Lung (tissue), 12 donors: ENCODE measurements around the gene AMER3. TPM values are rescaled to one million over a fixed set of nuclear protein-coding genes. Genes with fewer than 3 reads are reported as not detected.

Experiments
- ATAC-seq: fragments of 200-7000 bp; cut with Tn5 transposase; one replicate; pipeline ENCODE4 v1.9.1; 2020; ENCODE audit warnings: moderate number of reproducible peaks; ENCODE audit not compliant: insufficient read depth, low FRiP score
- DNase-seq, 3 donors: peaks; one replicate each; pipeline ENCODE4 v3.0.0-alpha.2; 2013 to 2017
- H3K27ac ChIP-seq, 2 donors: one replicate each; pipeline ENCODE4 v1.5.1; 2013; ENCODE audit warnings: mild to moderate bottlenecking in 2 of 2, moderate library complexity in 2 of 2, control low read depth in 1 of 2, inconsistent platforms in 1 of 2, low read depth in 1 of 2, low read length in 1 of 2
- H3K27me3 ChIP-seq, 3 donors: one replicate each; pipeline ENCODE4 v1.5.1; 2013; ENCODE audit warnings: low read length in 2 of 3; ENCODE audit not compliant: control insufficient read depth in 3 of 3, insufficient read depth in 3 of 3
- H3K36me3 ChIP-seq, 4 donors: one replicate each; pipeline ENCODE4 v1.5.1; 2013; ENCODE audit warnings: low read length in 4 of 4, mild to moderate bottlenecking in 1 of 4, moderate library complexity in 1 of 4; ENCODE audit not compliant: control insufficient read depth in 4 of 4, insufficient read depth in 4 of 4
- H3K4me1 ChIP-seq, 5 donors: one replicate each; pipeline ENCODE4 v1.5.1; 2013; ENCODE audit warnings: low read length in 5 of 5, mild to moderate bottlenecking in 2 of 5, moderate library complexity in 1 of 5; ENCODE audit not compliant: control insufficient read depth in 5 of 5, insufficient read depth in 5 of 5
- H3K4me3 ChIP-seq: one replicate; pipeline ENCODE4 v1.5.1; 2013; ENCODE audit warnings: mild to moderate bottlenecking, control low read depth, moderate library complexity
- H3K9ac ChIP-seq, 2 donors: one replicate each; pipeline ENCODE4 v1.5.1; 2013; ENCODE audit warnings: low read length in 2 of 2, control low read depth in 1 of 2; ENCODE audit not compliant: insufficient read depth in 1 of 2
- H3K9me3 ChIP-seq, 4 donors: one replicate each; pipeline ENCODE4 v1.5.1; 2013; ENCODE audit warnings: low read length in 3 of 4, mild to moderate bottlenecking in 1 of 4, moderate library complexity in 1 of 4; ENCODE audit not compliant: control insufficient read depth in 4 of 4, insufficient read depth in 3 of 4
- WGBS, 2 donors: extraction: QIAGEN DNeasy Blood & Tissue Kit; methylation state at CpG; one replicate each; pipeline ENCODE4 v1.1.7; 2013; 5-methylcytosine and 5-hydroxymethylcytosine counted together
- polyA plus RNA-seq, 2 donors: library from polyadenylated mRNA; stranded (reverse); fragments of 200-250 nt; gene quantifications; one replicate each; pipeline ENCODE4 v1.2.1, GENCODE V29; 2013
- total RNA-seq, 2 donors: library from RNA; depleted of rRNA in 1 of 2; stranded (reverse); fragments of >200 nt in 1 of 2; gene quantifications; one replicate each; pipeline ENCODE4 v1.2.1, GENCODE V29; 2014 to 2021
- TF ChIP-seq, protein P1 (sequence below): IDR thresholded peaks from 2 replicates; pipeline ENCODE4 v1.5.1; 2012; ENCODE audit warnings: mild to moderate bottlenecking; ENCODE audit errors: control extremely low read depth, extremely low read depth
- donor health status: control.
- donor health status: control.
- donor health status: Bipolar disorder and iron deficiency.
- donor health status: healthy.
- donor health status: DM: yes; HTN: yes; CAD: no.

AMER3 gene
- total and polyA plus RNA-seq, 4 donors = 0.09 to 0.74 TPM; not detected in 2

DNA sequence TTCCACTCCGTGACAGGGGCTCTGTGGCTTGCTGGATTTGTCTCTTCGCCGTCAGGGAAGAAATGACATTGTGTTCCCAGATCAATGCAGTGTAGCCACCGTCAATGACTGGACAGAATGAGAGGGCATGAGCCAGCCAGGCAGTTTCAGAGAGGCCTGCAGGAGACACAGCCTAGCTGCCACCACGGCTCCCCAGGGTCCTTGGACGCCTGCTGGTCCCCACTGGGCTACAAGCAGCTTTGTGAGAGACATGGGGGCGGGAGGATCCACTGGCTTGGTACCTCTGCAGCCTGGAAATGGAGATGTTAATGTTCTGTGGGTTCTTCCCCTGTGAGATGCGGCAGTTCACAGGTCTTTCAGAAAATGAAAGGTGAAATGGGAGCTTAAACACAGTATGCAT is 12.1 kb upstream of the AMER3 start:
- H3K36me3 ChIP-seq = no peaks in the 10 kb centered on the region
- WGBS, 2 donors = 71 to 78% methylated on average over 8 of the region's 8 CpGs
- no peak for ATAC-seq
- H3K4me1 ChIP-seq = peaks cover 0 to 3% (median 0%) of the 10 kb centered on the region in 5 donors
- H3K9me3 ChIP-seq = peaks cover 0 to 8% (median 0%) of the 10 kb centered on the region in 4 donors
- DNase-seq = no peak
- H3K27me3 ChIP-seq = peaks cover 0 to 6% (median 0%) of the 10 kb centered on the region in 3 donors
- H3K4me3 ChIP-seq = no peak overlapping the region
- H3K27ac ChIP-seq = no peak overlapping the region
- TF ChIP-seq, protein P1, sequence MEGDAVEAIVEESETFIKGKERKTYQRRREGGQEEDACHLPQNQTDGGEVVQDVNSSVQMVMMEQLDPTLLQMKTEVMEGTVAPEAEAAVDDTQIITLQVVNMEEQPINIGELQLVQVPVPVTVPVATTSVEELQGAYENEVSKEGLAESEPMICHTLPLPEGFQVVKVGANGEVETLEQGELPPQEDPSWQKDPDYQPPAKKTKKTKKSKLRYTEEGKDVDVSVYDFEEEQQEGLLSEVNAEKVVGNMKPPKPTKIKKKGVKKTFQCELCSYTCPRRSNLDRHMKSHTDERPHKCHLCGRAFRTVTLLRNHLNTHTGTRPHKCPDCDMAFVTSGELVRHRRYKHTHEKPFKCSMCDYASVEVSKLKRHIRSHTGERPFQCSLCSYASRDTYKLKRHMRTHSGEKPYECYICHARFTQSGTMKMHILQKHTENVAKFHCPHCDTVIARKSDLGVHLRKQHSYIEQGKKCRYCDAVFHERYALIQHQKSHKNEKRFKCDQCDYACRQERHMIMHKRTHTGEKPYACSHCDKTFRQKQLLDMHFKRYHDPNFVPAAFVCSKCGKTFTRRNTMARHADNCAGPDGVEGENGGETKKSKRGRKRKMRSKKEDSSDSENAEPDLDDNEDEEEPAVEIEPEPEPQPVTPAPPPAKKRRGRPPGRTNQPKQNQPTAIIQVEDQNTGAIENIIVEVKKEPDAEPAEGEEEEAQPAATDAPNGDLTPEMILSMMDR = no peak
- H3K9ac ChIP-seq = no peak overlapping the region

DNA sequence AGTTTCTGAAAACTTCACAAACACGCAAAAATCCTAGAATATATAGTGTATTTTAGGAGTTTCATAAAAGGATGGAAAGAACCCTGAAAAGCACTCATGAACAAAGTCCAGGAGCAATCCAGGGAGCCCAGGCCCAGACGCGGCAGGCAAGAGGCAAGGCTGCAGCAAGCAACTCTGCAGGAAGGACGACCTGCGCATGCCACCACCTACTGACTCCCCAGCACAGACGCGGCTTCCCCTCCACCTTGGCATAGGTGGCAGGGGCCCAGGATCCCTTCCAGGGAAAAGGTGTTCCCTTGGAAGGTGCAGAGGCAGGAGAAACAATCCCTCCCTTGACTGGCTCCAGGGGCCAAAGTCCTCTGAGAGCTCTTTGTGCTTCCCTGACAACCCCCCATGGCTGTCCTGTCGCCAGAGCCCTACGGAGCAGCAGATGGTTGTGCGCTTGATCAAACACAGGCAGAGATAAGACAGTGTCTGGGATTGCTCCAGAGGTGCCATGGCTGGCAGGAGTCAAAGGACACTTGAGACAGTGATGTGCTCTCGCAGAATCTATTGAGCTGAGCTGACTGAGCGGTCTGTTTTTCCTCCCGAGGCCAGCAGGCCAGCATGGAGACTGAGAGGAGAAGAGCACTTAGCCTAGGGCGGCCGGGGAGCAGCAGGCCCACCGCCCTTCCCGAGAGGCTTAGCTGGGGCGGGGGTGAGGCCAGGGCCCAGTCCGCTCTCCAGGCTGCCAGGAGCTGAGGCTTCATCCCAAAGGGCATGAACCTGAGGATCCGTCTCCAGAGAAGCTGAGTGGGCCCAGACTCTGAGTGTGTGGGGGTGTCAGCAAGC is 10.8 kb upstream of the AMER3 start:
- no peaks in the 10 kb centered on the region for H3K36me3 ChIP-seq
- peaks cover 0 to 6% (median 0%) of the 10 kb centered on the region in 3 donors for H3K27me3 ChIP-seq
- no peak overlapping the region for H3K4me3 ChIP-seq
- 29 to 32% methylated on average over 20 of the region's 20 CpGs for WGBS, 2 donors
- H3K9ac ChIP-seq = no peak overlapping the region
- H3K4me1 ChIP-seq = peaks cover 0 to 3% (median 0%) of the 10 kb centered on the region in 5 donors
- TF ChIP-seq, protein P1 = no peak
- peaks cover 0 to 8% (median 0%) of the 10 kb centered on the region in 4 donors for H3K9me3 ChIP-seq
- DNase-seq = no peak
- no peak for ATAC-seq
- no peak overlapping the region for H3K27ac ChIP-seq

DNA sequence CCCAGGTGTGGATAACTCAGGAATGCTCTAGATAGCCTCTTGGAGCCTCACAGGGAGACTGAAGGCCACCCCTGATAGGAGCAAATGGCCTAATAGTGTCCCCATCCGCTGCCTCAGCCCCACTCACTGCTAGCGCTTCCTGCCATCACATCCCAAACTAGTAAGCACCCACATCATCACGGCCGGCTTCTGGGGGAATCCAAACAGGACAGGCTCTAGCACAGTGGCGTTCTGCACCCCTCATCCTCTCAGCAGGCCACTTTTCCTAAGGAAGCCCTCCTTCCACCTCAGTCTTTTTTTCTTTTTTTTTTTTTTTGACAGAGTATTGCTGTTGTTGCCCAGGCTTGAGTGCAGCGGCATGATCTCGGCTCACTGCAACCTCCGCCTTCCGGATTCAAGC is 6.3 kb upstream of the AMER3 start:
- TF ChIP-seq, protein P1 = no peak

More for the DNA sequence above, 6.3 kb upstream of the AMER3 start:
- Histone ChIP-seq H3K9me3 (peaks cover 0 to 10% (median 0%) of the 10 kb centered on the region in 4 donors), H3K27ac (no peak overlapping the region), H3K27me3 (peaks cover 0 to 3% (median 0%) of the 10 kb centered on the region in 3 donors), H3K4me1 (peaks cover 0 to 3% (median 0%) of the 10 kb centered on the region in 5 donors), H3K4me3 (no peak overlapping the region), H3K9ac (no peak overlapping the region), H3K36me3 (no peaks in the 10 kb centered on the region)
- ATAC-seq (no peak), DNase-seq (no peak)
- WGBS, 2 donors = 86 to 90% methylated on average over 9 of the region's 9 CpGs
